Activated CD8-positive, alpha-beta memory T cell treated with anti-CD3 and anti-CD28 coated beads, Interleukin-2, amount 10 ng/mL, durations not matched to agents 7 days and 5 days (primary cell): ENCODE measurements around the gene KIFAP3. TPM values are rescaled to one million over a fixed set of nuclear protein-coding genes. Genes with fewer than 3 reads are reported as not detected.
"Not testable (repeated sequence)": the region's sequence is repeated elsewhere in the genome, so short reads cannot be mapped to it uniquely, and the experiment has no call there.

Experiments used
- ATAC-seq: fragments of 150-1000 bp; cut with Tn5 transposase; one replicate; pipeline ENCODE4 v1.10.0; 2021; ENCODE audit warnings: moderate library complexity
- CTCF ChIA-PET: fragments of 350-600 bp; sonication (Branson Sonifier 250); formaldehyde crosslinking; loops from one replicate; lab custom pipeline; 2021; ENCODE audit warnings: antibody characterized with exemption; lab: Charles Lee
- DNase-seq: peaks from one replicate; pipeline ENCODE4 v3.0.0-alpha.2; 2020
- H3K27ac Mint-ChIP-seq: one replicate; pipeline ENCODE4 v1.8.0; 2021; ENCODE audit warnings: mild to moderate bottlenecking, mixed read lengths
- H3K27me3 Mint-ChIP-seq: one replicate; pipeline ENCODE4 v1.8.0; 2021; ENCODE audit warnings: mixed read lengths
- H3K36me3 Mint-ChIP-seq: one replicate; pipeline ENCODE4 v1.8.0; 2021; ENCODE audit warnings: mild to moderate bottlenecking, mixed read lengths
- H3K4me1 Mint-ChIP-seq: one replicate; pipeline ENCODE4 v1.8.0; 2021; ENCODE audit warnings: mixed read lengths
- H3K4me3 Mint-ChIP-seq: one replicate; pipeline ENCODE4 v1.8.0; 2021; ENCODE audit warnings: mild to moderate bottlenecking, moderate library complexity, mixed read lengths
- H3K9me3 Mint-ChIP-seq: one replicate; pipeline ENCODE4 v1.8.0; 2022; ENCODE audit warnings: low read depth, mixed read lengths
- total RNA-seq, 2 experiments: library from RNA; stranded (reverse); gene quantifications; one replicate each; pipeline ENCODE4 v1.2.3, GENCODE V29; 2021

Gene KIFAP3
- total RNA-seq, 2 experiments from 2014 or later, result 25.1 to 30.1 TPM

GRCh38 chr1:169877800-169878491 lies 196.5 kb downstream of the KIFAP3 start:
- Mint-ChIP-seq H3K27ac (no peak overlapping the region), H3K27me3 (no peaks in the 10 kb centered on the region), H3K36me3 (peaks cover 53% of the 10 kb centered on the region), H3K4me1 (peaks cover 4% of the 10 kb centered on the region), H3K4me3 (no peak overlapping the region), H3K9me3 (no peaks in the 10 kb centered on the region)
- ATAC-seq (no peak), DNase-seq (no peak)
- CTCF ChIA-PET, result no interaction called here

GRCh38 chr1:169874229-169874628 lies 200.3 kb downstream of the KIFAP3 start:
- Mint-ChIP-seq H3K27me3 (no peaks in the 10 kb centered on the region), H3K4me3 (no peak overlapping the region), H3K27ac (no peak overlapping the region), H3K4me1 (peaks cover 4% of the 10 kb centered on the region), H3K9me3 (no peaks in the 10 kb centered on the region), H3K36me3 (peaks cover 71% of the 10 kb centered on the region)
- CTCF ChIA-PET, result no interaction called here
- ATAC-seq (no peak), DNase-seq (no peak)

DNA sequence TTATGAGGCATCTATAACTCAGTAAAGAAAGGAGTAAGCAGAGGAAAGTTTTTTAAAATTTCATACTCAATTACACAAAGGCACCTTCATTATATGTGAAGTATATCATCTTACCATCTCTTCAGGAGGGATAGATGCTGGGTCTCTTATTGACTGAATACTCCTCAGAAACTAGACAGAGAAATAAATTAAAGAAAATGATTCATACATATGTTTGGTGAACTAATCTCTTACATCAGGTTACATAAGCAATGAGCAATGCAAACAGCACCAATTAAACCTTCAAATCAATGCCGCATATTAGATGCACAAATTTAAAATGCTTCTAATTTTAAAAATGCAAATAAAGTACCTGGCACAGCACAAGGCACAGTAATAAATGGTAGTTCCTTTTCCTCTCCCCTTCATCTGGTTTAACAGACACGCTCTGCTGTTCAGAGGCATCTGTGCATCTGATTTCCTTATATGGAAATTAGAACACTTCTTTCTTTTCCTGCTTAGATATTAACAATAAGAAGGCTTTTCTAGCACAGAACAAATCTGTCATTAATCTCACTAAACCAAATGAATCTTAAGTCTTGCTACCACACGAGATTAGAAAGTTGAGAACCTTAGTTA lies 200.8 kb downstream of the KIFAP3 start:
- ATAC-seq, result no peak
- no peak for DNase-seq
- Mint-ChIP-seq H3K27me3 (no peaks in the 10 kb centered on the region), H3K4me3 (no peak overlapping the region), H3K9me3 (no peaks in the 10 kb centered on the region), H3K36me3 (peaks cover 75% of the 10 kb centered on the region), H3K27ac (no peak overlapping the region), H3K4me1 (peaks cover 4% of the 10 kb centered on the region)
- CTCF ChIA-PET, result no interaction called here

DNA sequence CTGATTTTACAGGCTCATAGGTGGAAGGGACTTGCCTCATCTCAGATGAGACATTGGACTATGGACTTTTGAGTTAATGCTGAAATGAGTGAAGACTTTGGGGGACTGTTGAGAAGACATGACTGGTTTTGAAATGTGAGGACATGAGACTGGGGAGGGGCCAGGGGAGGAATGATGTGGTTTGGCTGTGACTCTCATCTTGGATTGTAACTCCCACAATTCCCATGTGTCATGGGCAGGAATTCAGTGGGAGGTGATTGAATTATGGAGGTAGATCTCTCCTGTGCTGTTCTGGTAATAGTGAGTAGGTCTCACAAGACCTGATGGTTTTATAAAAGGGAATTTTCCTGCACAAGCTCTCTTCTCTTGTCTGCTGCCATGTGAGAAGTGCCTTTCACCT lies 201.6 kb downstream of the KIFAP3 start:
- H3K27ac Mint-ChIP-seq, result no peak overlapping the region
- CTCF ChIA-PET, result no interaction called here

GRCh38 chr1:169871988-169872387 lies 202.5 kb downstream of the KIFAP3 start:
- DNase-seq, CTCF ChIA-PET, H3K27me3 Mint-ChIP-seq, ATAC-seq, H3K4me3 Mint-ChIP-seq, H3K27ac Mint-ChIP-seq, H3K9me3 Mint-ChIP-seq, H3K4me1 Mint-ChIP-seq: not testable (repeated sequence)
- peaks cover 71% of the 10 kb centered on the region for H3K36me3 Mint-ChIP-seq

More for the DNA sequence above, 201.6 kb downstream of the KIFAP3 start:
- H3K4me3 Mint-ChIP-seq, result no peak overlapping the region
- DNase-seq, result no peak
- ATAC-seq, result no peak
- no peaks in the 10 kb centered on the region for H3K27me3 Mint-ChIP-seq
- H3K9me3 Mint-ChIP-seq, result no peaks in the 10 kb centered on the region
- H3K4me1 Mint-ChIP-seq, result peaks cover 4% of the 10 kb centered on the region
- peaks cover 75% of the 10 kb centered on the region for H3K36me3 Mint-ChIP-seq

Other genes with a start within 250 kb of the KIFAP3 start
- gene SCYL3, start 180.8 kb downstream of the KIFAP3 start, total RNA-seq, result 10 to 100 TPM; 13.6 to 14.9 TPM
- not detected for gene NTMT2, start 71.3 kb upstream of the KIFAP3 start, total RNA-seq